HUES64 (cell line): ENCODE data around the gene PPP1CC.
A peak's percentile ranks its signal among the peaks of the same experiment; 100 is the strongest.
"Not testable (repeated sequence)": the region's sequence is repeated elsewhere in the genome, so short reads cannot be mapped to it uniquely, and the experiment has no call there.

Experiments used
- H3K27ac ChIP-seq: 2 replicates; pipeline ENCODE4 v1.7.0; 2013; ENCODE audit warnings: low read depth, low read length, inconsistent platforms
- H3K27me3 ChIP-seq: 2 replicates; pipeline ENCODE4 v1.6.1; 2013; ENCODE audit warnings: mild to moderate bottlenecking, low read length; ENCODE audit not compliant: insufficient read depth
- H3K36me3 ChIP-seq: 2 replicates; pipeline ENCODE4 v1.6.1; 2013; ENCODE audit warnings: mild to moderate bottlenecking, low read length; ENCODE audit not compliant: insufficient read depth
- H3K4me1 ChIP-seq: 2 replicates; pipeline ENCODE4 v1.6.1; 2013; ENCODE audit warnings: mild to moderate bottlenecking, low read length, moderate library complexity; ENCODE audit not compliant: insufficient read depth
- H3K4me3 ChIP-seq: 2 replicates; pipeline ENCODE4 v1.5.1; 2013; ENCODE audit warnings: mild to moderate bottlenecking, low read length, moderate library complexity
- H3K9ac ChIP-seq: 2 replicates; pipeline ENCODE4 v1.6.1; 2013; ENCODE audit warnings: mild to moderate bottlenecking, low read depth, low read length
- H3K9me3 ChIP-seq: 2 replicates; pipeline ENCODE4 v1.6.1; 2013; ENCODE audit warnings: low read depth, low read length; ENCODE audit not compliant: insufficient read depth
- WGBS: fragments of 150-250, 120-280 bp; methylation state at CpG from one replicate; pipeline ENCODE4 v1.1.7; 2013; ENCODE audit warnings: missing lambda C conversion rate; 5-methylcytosine and 5-hydroxymethylcytosine counted together

PPP1CC gene

GRCh38 chr12:110739488-110739887, 3.2 kb downstream of the PPP1CC start:
- H3K27me3 ChIP-seq = no peaks in the 10 kb centered on the region
- peaks cover 34% of the 10 kb centered on the region for H3K4me1 ChIP-seq
- no peak overlapping the region for H3K9ac ChIP-seq
- no peak overlapping the region for H3K27ac ChIP-seq
- peaks cover 41% of the 10 kb centered on the region for H3K36me3 ChIP-seq
- no peaks in the 10 kb centered on the region for H3K9me3 ChIP-seq
- no CpG with 5 or more reads among the region's 1 CpG for WGBS
- H3K4me3 ChIP-seq = peak overlapping the region; percentile 90

- Histone ChIP-seq H3K9me3 (no peaks in the 10 kb centered on the region), H3K4me3 (no peak overlapping the region), H3K27ac (no peak overlapping the region), H3K36me3 (peaks cover 55% of the 10 kb centered on the region), H3K4me1 (peaks cover 38% of the 10 kb centered on the region), H3K9ac (no peak overlapping the region), H3K27me3 (no peaks in the 10 kb centered on the region)
- 82% methylated on average over 3 of the region's 3 CpGs for WGBS
These were observed 5.2 kb downstream of the PPP1CC start for GRCh38 chr12:110737532-110737931.

- H3K27ac ChIP-seq, H3K9me3 ChIP-seq, H3K9ac ChIP-seq, H3K27me3 ChIP-seq, H3K4me3 ChIP-seq: not testable (repeated sequence)
- Histone ChIP-seq H3K4me1 (peaks cover 38% of the 10 kb centered on the region), H3K36me3 (peaks cover 60% of the 10 kb centered on the region)
- 95% methylated on average over 5 of the region's 5 CpGs for WGBS
These were observed 5.7 kb downstream of the PPP1CC start for GRCh38 chr12:110737016-110737415.

- no peaks in the 10 kb centered on the region for H3K9me3 ChIP-seq
- H3K27ac ChIP-seq = no peak overlapping the region
- H3K27me3 ChIP-seq = no peaks in the 10 kb centered on the region
- H3K9ac ChIP-seq = no peak overlapping the region
- H3K4me1 ChIP-seq = 0 out of 2 replicates have a peak, but pooled peaks cover 19% of the 10 kb centered on the region
- WGBS = 94% methylated on average over 1 of the region's 1 CpG
- no peak overlapping the region for H3K4me3 ChIP-seq
- peaks cover 82% of the 10 kb centered on the region for H3K36me3 ChIP-seq
These were observed 8.8 kb downstream of the PPP1CC start for GRCh38 chr12:110733900-110734299.

GRCh38 chr12:110733089-110733715, 9.5 kb downstream of the PPP1CC start:
- Histone ChIP-seq H3K9ac (no peak overlapping the region), H3K27me3 (no peaks in the 10 kb centered on the region), H3K27ac (no peak overlapping the region), H3K4me1 (0 out of 2 replicates have a peak, but pooled peaks cover 12% of the 10 kb centered on the region), H3K9me3 (no peaks in the 10 kb centered on the region), H3K36me3 (peaks cover 82% of the 10 kb centered on the region), H3K4me3 (no peak overlapping the region)
- 90% methylated on average over 3 of the region's 5 CpGs for WGBS

- peaks cover 9% of the 10 kb centered on the region; the same call in 1 of the 2 replicates for H3K4me1 ChIP-seq
- no peaks in the 10 kb centered on the region for H3K27me3 ChIP-seq
- peaks cover 79% of the 10 kb centered on the region for H3K36me3 ChIP-seq
- no peaks in the 10 kb centered on the region for H3K9me3 ChIP-seq
- no peak overlapping the region for H3K4me3 ChIP-seq
- H3K27ac ChIP-seq = no peak overlapping the region
- H3K9ac ChIP-seq = no peak overlapping the region
- WGBS = 70% methylated on average over 3 of the region's 3 CpGs
These were observed 10.1 kb downstream of the PPP1CC start for GRCh38 chr12:110732572-110732971.

- Histone ChIP-seq H3K9me3 (no peaks in the 10 kb centered on the region), H3K4me1 (peaks cover 18% of the 10 kb centered on the region), H3K36me3 (peaks cover 85% of the 10 kb centered on the region), H3K27me3 (no peaks in the 10 kb centered on the region), H3K4me3 (no peak overlapping the region), H3K9ac (no peak overlapping the region), H3K27ac (no peak overlapping the region)
- WGBS = 92% methylated on average over 2 of the region's 2 CpGs
These were observed 11.2 kb downstream of the PPP1CC start for GRCh38 chr12:110731479-110731878.

GRCh38 chr12:110728628-110729027, 14.1 kb downstream of the PPP1CC start:
- Histone ChIP-seq H3K9ac (no peak overlapping the region), H3K27ac (no peak overlapping the region), H3K4me3 (no peak overlapping the region), H3K36me3 (peaks cover 94% of the 10 kb centered on the region), H3K4me1 (peaks cover 19% of the 10 kb centered on the region), H3K27me3 (no peaks in the 10 kb centered on the region), H3K9me3 (no peaks in the 10 kb centered on the region)
- no CpG with 5 or more reads among the region's 1 CpG for WGBS

GRCh38 chr12:110726708-110727369, 15.9 kb downstream of the PPP1CC start:
- Histone ChIP-seq H3K27me3 (no peaks in the 10 kb centered on the region), H3K36me3 (peaks cover 97% of the 10 kb centered on the region), H3K4me1 (peaks cover 19% of the 10 kb centered on the region), H3K27ac (no peak overlapping the region), H3K9ac (no peak overlapping the region), H3K4me3 (no peak overlapping the region), H3K9me3 (no peaks in the 10 kb centered on the region)
- WGBS = 89% methylated on average over 9 of the region's 9 CpGs

- H3K27ac ChIP-seq = no peak overlapping the region
- H3K9me3 ChIP-seq = no peaks in the 10 kb centered on the region
- peaks cover 97% of the 10 kb centered on the region for H3K36me3 ChIP-seq
- no peak overlapping the region for H3K9ac ChIP-seq
- peaks cover 19% of the 10 kb centered on the region for H3K4me1 ChIP-seq
- H3K4me3 ChIP-seq = no peak overlapping the region
- WGBS = 96% methylated on average over 4 of the region's 4 CpGs
- no peaks in the 10 kb centered on the region for H3K27me3 ChIP-seq
These were observed 16.7 kb downstream of the PPP1CC start for GRCh38 chr12:110726028-110726427.

- Histone ChIP-seq H3K9ac (no peak overlapping the region), H3K27ac (no peak overlapping the region), H3K36me3 (peaks cover 97% of the 10 kb centered on the region), H3K4me1 (peaks cover 19% of the 10 kb centered on the region), H3K9me3 (no peaks in the 10 kb centered on the region), H3K4me3 (no peak overlapping the region), H3K27me3 (no peaks in the 10 kb centered on the region)
- 94% methylated on average over 4 of the region's 4 CpGs for WGBS
These were observed 17.4 kb downstream of the PPP1CC start for GRCh38 chr12:110725267-110725666.
